Calu3 (cell line): Measurements from ENCODE around the gene NPHP1. TPM values are rescaled to one million over a fixed set of nuclear protein-coding genes. Genes with fewer than 3 reads are reported as not detected.

ENCODE experiments used
- BruUV-seq: library from RNA; stranded (reverse); fragments of 400-500 nt; replicated peaks from 2 replicates; lab custom pipeline; 2021; lab: Mats Ljungman, UMichigan
- CTCF ChIA-PET: fragments of 300-600 bp; sonication (Branson Sonifier 250); formaldehyde crosslinking; loops from one replicate; lab custom pipeline; 2022; ENCODE audit warnings: antibody characterized with exemption; lab: Charles Lee
- DNase-seq: peaks from one replicate; pipeline ENCODE4 v3.0.0; 2022
- H3K27ac Mint-ChIP-seq: one replicate; pipeline ENCODE4 v1.8.0; 2022; ENCODE audit warnings: mixed read lengths; ENCODE audit not compliant: unreplicated experiment
- H3K27me3 Mint-ChIP-seq: one replicate; pipeline ENCODE4 v1.8.0; 2022; ENCODE audit warnings: mixed read lengths; ENCODE audit not compliant: unreplicated experiment
- H3K36me3 Mint-ChIP-seq: one replicate; pipeline ENCODE4 v1.8.0; 2022; ENCODE audit warnings: mild to moderate bottlenecking, moderate library complexity, mixed read lengths; ENCODE audit not compliant: insufficient read depth, unreplicated experiment
- H3K4me1 Mint-ChIP-seq: one replicate; pipeline ENCODE4 v1.8.0; 2022; ENCODE audit warnings: mild to moderate bottlenecking, low read depth, mixed read lengths; ENCODE audit not compliant: unreplicated experiment
- H3K4me3 Mint-ChIP-seq: one replicate; pipeline ENCODE4 v1.8.0; 2022; ENCODE audit warnings: mild to moderate bottlenecking, low read depth, moderate library complexity, mixed read lengths; ENCODE audit not compliant: unreplicated experiment
- H3K9me3 Mint-ChIP-seq: one replicate; pipeline ENCODE4 v1.8.0; 2022; ENCODE audit warnings: low read depth, mixed read lengths; ENCODE audit not compliant: unreplicated experiment
- intact Hi-C: fragments of 100-400 bp; cut with micrococcal nuclease; formaldehyde crosslinking; loops from one replicate; pipeline ENCODE4 v1.10.0; 2022; ENCODE audit not compliant: unreplicated experiment
- total RNA-seq: library from RNA; stranded (reverse); gene quantifications from 2 replicates; pipeline ENCODE4 v1.2.3, GENCODE V29; 2022
- TF ChIP-seq, protein P1 (sequence below): fragments of 200-600 bp; IDR thresholded peaks from one replicate; pipeline ENCODE4 v1.8.0; 2022; ENCODE audit warnings: antibody characterized with exemption; ENCODE audit not compliant: unreplicated experiment

The NPHP1 gene
- total RNA-seq, 1 experiment from 2014 or later: 6.4 TPM

- Mint-ChIP-seq H3K36me3 (no peaks in the 10 kb centered on the region), H3K4me1 (no peaks in the 10 kb centered on the region), H3K27ac (no peak overlapping the region), H3K9me3 (peaks cover 3% of the 10 kb centered on the region), H3K4me3 (no peak overlapping the region), H3K27me3 (no peaks in the 10 kb centered on the region)
- DNase-seq: no peak
- no TSS peak for BruUV-seq
- intact Hi-C loops: no loop called here
- CTCF ChIA-PET: no interaction called here
- TF ChIP-seq, protein P1, sequence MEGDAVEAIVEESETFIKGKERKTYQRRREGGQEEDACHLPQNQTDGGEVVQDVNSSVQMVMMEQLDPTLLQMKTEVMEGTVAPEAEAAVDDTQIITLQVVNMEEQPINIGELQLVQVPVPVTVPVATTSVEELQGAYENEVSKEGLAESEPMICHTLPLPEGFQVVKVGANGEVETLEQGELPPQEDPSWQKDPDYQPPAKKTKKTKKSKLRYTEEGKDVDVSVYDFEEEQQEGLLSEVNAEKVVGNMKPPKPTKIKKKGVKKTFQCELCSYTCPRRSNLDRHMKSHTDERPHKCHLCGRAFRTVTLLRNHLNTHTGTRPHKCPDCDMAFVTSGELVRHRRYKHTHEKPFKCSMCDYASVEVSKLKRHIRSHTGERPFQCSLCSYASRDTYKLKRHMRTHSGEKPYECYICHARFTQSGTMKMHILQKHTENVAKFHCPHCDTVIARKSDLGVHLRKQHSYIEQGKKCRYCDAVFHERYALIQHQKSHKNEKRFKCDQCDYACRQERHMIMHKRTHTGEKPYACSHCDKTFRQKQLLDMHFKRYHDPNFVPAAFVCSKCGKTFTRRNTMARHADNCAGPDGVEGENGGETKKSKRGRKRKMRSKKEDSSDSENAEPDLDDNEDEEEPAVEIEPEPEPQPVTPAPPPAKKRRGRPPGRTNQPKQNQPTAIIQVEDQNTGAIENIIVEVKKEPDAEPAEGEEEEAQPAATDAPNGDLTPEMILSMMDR: no peak
Measured at GRCh38 chr2:110131166-110131565, 73.6 kb downstream of the NPHP1 start.

GRCh38 chr2:110130757-110131156, 74.1 kb downstream of the NPHP1 start:
- DNase-seq: no peak
- no peak overlapping the region for H3K27ac Mint-ChIP-seq
- BruUV-seq: no TSS peak
- peaks cover 3% of the 10 kb centered on the region for H3K9me3 Mint-ChIP-seq
- H3K4me3 Mint-ChIP-seq: no peak overlapping the region
- H3K27me3 Mint-ChIP-seq: no peaks in the 10 kb centered on the region
- intact Hi-C loops: no loop called here
- TF ChIP-seq, protein P1: no peak
- no peaks in the 10 kb centered on the region for H3K36me3 Mint-ChIP-seq
- H3K4me1 Mint-ChIP-seq: no peaks in the 10 kb centered on the region
- CTCF ChIA-PET: no interaction called here

GRCh38 chr2:110126906-110127305, 77.9 kb downstream of the NPHP1 start:
- TF ChIP-seq, protein P1: no peak
- Mint-ChIP-seq H3K4me3 (no peak overlapping the region), H3K27ac (no peak overlapping the region), H3K27me3 (no peaks in the 10 kb centered on the region), H3K36me3 (no peaks in the 10 kb centered on the region), H3K9me3 (no peaks in the 10 kb centered on the region), H3K4me1 (no peaks in the 10 kb centered on the region)
- intact Hi-C loops: no loop called here
- CTCF ChIA-PET: no interaction called here
- no peak for DNase-seq
- BruUV-seq: no TSS peak

GRCh38 chr2:110126086-110126773, 78.6 kb downstream of the NPHP1 start:
- H3K27ac Mint-ChIP-seq: no peak overlapping the region
- no peak overlapping the region for H3K4me3 Mint-ChIP-seq
- H3K36me3 Mint-ChIP-seq: no peaks in the 10 kb centered on the region
- H3K4me1 Mint-ChIP-seq: no peaks in the 10 kb centered on the region
- TF ChIP-seq, protein P1: no peak
- H3K9me3 Mint-ChIP-seq: no peaks in the 10 kb centered on the region
- BruUV-seq: no TSS peak
- CTCF ChIA-PET: no interaction called here
- H3K27me3 Mint-ChIP-seq: no peaks in the 10 kb centered on the region
- no peak for DNase-seq
- intact Hi-C loops: no loop called here
